ENCODE data around the gene ARIH2. TPM values are rescaled to one million over a fixed set of nuclear protein-coding genes. Genes with fewer than 3 reads are reported as not detected.

Gene ARIH2
- total and polyA plus RNA-seq, 2 of the 4 experiments (the other 2 are of a cell fraction), result 62.3 to 93.7 TPM

- no peak for TF ChIP-seq RCOR1 (IDR thresholded peaks at IDR 0.05; ENCODE audit: insufficient replicate concordance, low read length)
- TF ChIP-seq MXI1 (IDR thresholded peaks at IDR 0.05; ENCODE audit: borderline replicate concordance, low read depth, low read length), result peak; percentile 29; the same call in 1 of the 2 replicates
- peak; percentile 32; the same call in 1 of the 2 replicates for TF ChIP-seq SMC3 (IDR thresholded peaks at IDR 0.05; ENCODE audit: low read depth, low read length)
Observed at GRCh38 chr3:48989796-48990635, 71.4 kb downstream of the ARIH2 start, which contains the start of gene P4HTM (continued).

Measured in IMR-90 (cell line).